ENCODE results near the gene SIVA1.
"Not testable (repeated sequence)": the region's sequence is repeated elsewhere in the genome, so short reads cannot be mapped to it uniquely, and the experiment has no call there.

SIVA1 gene

GRCh38 chr14:104735830-104736642 lies 16.9 kb upstream of the SIVA1 start:
- DNase-seq, result no peak

GRCh38 chr14:104738375-104739019 lies 14.4 kb upstream of the SIVA1 start:
- no peak for DNase-seq

GRCh38 chr14:104739026-104739425 lies 13.9 kb upstream of the SIVA1 start:
- DNase-seq, result no peak

- no peak for DNase-seq
Observed at GRCh38 chr14:104739546-104740516, 13.1 kb upstream of the SIVA1 start.

- DNase-seq, result no peak
Observed at GRCh38 chr14:104741108-104741802, 11.7 kb upstream of the SIVA1 start.

GRCh38 chr14:104741803-104742251 lies 11.1 kb upstream of the SIVA1 start:
- no peak for DNase-seq

GRCh38 chr14:104742586-104743455 lies 10.1 kb upstream of the SIVA1 start:
- no peak for DNase-seq

DNA sequence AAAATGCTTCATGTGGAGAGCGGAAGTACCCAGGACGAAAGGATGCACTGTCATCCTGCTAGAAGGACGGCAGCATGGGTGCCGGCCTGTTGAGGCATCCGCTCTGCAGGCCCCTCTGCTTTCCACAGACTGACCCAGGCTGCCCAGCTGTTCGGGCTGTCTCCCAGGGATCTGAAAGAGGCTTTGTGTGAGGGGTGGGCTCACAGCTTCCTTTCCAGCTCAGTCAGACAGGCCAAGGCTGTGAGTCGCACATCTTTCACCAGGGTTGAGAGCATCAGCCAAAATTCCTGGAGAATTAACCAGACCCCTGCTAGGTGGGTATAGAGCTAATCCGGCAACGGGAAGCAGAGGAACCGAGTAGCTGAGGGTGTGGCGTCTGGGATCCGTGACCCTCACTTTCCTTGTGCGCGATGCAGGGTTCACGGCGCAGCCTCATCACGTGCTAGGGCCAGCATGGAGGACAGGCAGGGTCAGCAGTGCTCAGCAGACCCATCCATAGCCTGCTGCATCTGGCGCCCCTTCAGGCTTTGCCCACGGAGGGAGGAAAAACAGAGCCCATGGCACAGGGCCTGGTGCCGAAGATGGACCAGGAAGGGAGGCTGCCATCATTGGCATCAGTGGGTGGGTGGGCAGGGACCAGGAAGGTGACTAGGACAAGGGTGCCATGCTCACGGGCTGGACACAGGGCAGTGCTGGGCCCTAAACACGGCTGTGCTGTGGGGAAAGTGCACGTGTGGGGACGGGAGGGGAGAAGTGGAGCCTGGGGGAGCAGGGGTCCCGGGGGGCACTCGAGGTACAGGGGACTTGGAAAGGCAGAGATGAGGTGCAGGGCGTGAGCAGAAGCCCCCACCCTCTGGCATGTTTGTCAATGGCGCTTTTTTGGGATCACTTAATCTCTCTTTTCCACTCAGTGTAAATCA lies 9.2 kb upstream of the SIVA1 start:
- DNase-seq, result no peak

- no peak for DNase-seq
Observed at GRCh38 chr14:104744484-104744883, 8.5 kb upstream of the SIVA1 start.

DNA sequence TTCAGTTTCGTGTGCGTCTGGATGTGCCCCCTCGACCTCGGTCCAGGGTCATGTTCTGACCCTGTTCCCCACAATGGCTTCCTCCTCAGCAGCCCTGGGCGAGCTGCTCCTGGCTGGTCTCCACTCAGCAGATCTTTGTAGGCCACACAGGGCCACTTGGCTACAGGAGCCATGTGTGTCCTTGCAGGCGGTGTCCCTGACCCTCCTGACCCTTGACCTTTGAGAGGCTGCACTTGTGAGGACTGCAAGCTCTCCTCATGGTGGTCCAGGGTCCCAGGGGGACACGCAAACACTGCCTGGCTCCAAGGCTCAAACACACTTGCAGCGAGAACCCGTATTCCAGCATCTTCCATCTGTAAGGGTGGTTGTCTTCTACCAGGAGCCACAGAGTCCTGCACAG lies 7.5 kb upstream of the SIVA1 start:
- no peak for DNase-seq

- no peak for DNase-seq
Observed at GRCh38 chr14:104746071-104746545, 6.8 kb upstream of the SIVA1 start.

GRCh38 chr14:104746934-104747481 lies 5.9 kb upstream of the SIVA1 start:
- DNase-seq, result no peak

DNA sequence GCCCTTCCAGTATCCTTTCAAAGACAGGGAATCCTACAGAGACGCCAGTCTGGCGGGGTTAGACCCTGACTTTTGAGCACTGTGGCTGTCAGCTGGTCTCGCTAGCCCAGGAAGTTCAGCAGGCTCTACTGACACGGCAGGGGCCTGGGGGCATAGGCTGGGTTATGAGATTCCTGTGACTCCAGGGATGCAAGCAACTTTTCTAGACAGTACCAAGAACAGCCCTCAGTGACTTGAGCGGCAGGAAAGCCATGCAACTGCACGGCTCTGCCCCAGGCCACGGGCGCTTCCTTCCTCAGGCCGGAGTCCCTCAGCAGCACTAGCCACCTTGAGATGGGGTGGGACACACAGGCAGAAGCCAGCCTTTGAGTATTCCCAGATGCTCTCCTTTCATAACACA lies 5.1 kb upstream of the SIVA1 start:
- no peak for DNase-seq

GRCh38 chr14:104749111-104749649 lies 3.8 kb upstream of the SIVA1 start:
- DNase-seq, result no peak

DNA sequence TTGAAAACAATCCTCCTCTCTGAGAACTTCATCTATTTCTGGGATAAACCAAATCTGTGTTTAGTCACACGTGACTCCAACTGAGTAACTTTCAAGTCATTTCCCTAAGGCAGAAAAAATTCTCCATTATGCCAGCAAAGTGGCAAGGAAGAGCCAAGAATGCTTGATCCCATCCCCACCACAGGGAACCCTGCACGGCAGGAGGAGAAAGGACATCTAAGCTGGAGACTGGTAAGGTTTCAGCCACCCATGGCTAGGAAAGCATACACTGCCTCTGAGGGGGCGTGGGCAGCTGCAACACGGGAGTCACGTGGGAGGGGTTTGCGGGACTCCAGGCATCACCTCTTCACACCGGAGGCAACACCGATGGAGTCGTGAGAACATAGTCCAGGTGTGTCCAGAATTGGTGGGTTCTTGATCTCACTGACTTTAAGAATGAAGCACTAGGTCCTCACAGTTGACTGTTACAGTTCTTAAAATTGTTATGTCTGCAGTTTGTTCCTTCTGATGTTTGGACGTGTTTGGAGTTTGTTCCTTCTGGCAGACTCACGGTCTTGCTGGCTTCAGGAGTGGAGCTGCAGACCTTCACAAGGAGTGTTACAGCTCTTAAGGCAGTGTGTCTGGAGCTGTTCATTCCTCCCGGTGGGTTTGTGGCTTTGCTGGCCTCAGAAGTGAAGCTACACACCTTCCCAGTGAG lies 2.7 kb upstream of the SIVA1 start:
- no peak for DNase-seq

DNA sequence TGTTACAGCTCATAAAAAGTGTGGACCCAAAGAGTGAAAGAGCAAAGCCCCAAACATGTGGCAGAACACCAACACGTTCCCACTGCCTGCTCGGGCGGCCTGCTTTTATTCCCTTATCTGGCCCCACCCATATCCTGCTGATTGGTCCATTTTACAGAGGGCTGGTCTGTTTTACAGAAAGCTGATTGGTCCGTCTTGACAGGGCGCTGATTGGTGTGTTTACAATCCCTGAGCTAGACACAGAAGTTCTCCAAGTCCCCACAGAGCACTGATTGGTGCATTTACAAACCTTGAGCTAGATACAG lies 2.2 kb upstream of the SIVA1 start:
- not testable (repeated sequence) for DNase-seq

DNA sequence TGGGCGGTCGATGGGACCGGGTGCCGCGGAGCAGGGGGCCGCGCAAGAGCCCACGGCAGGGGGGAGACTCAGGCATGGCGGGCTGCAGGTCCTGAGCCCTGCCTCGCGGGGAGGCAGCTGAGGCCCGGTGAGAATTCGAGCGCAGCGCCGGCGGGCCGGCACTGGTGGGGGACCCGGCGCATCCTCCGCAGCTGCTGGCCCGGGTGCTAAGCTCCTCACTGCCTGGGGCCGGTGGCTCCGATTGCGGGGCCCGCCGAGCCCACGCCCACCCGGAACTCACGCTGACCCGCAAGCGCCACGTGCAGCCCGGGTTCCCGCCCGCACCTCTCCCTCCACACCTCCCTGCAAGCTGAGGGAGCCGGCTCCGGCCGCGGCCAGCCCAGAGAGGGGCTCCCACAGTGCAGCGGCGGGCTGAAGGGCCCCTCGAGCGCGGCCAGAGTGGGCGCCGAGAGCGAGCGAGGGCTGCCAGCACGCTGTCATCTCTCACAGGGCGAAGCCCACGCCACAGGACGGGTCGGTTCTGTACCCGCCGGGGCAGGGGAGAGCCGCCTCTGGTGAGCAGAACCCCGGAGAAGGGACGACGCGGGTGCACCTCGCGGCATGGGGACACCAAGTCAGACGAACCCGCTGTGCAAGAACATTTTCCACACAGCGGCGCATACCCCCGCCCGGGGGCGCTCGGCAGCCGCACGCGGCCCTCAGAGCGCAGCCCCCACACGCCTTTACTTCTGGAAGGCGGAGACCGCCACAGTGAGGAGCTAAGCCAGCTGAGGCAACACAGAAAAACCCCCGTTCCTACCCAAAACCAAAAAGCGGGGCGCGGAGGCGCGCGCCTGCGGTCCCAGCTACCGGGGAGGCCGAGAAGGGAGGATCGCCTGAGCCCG lies 1.2 kb upstream of the SIVA1 start:
- no peak for DNase-seq

DNA sequence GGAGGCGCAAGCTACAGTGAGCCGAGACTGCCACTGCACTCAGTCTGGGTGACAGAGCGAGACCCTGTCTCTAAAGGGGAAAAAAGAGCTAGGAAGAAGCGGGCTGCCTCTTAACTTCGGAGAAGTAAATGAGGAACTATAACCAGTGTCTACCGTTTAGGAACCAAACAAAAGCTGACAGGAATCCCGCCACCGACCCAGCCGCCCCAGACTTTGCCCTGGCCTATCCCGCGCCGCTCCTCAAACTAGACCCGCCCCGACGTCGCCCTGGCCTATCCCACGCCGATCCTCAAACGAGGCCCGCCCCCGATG lies 568 bp upstream of the SIVA1 start:
- DNase-seq, result no peak
